Large intestine (tissue), 3 donors: ENCODE results near the gene PGRMC2. TPM values are rescaled to one million over a fixed set of nuclear protein-coding genes. Genes with fewer than 3 reads are reported as not detected.

ENCODE experiments used
- DNase-seq, 2 donors: peaks; one replicate each; pipeline versions ENCODE4 v3.0.0 to v3.0.0-alpha.2; 2013
- H3K27ac ChIP-seq: one replicate; pipeline ENCODE4 v1.5.1; 2013; ENCODE audit warnings: low read length
- H3K27me3 ChIP-seq: 2 replicates; pipeline ENCODE4 v1.6.1; 2013; ENCODE audit warnings: low read length; ENCODE audit not compliant: control insufficient read depth, insufficient read depth
- H3K36me3 ChIP-seq: 2 replicates; pipeline ENCODE4 v1.6.1; 2013; ENCODE audit warnings: low read length; ENCODE audit not compliant: control insufficient read depth, insufficient read depth
- H3K4me1 ChIP-seq: one replicate; pipeline ENCODE4 v1.6.1; 2013; ENCODE audit warnings: low read length; ENCODE audit not compliant: control insufficient read depth, insufficient read depth
- H3K4me3 ChIP-seq: one replicate; pipeline ENCODE4 v1.5.1; 2013; ENCODE audit warnings: low read length
- H3K9me3 ChIP-seq: one replicate; pipeline ENCODE4 v1.6.1; 2013; ENCODE audit warnings: mild to moderate bottlenecking, low read depth, low read length, moderate library complexity; ENCODE audit not compliant: control insufficient read depth
- WGBS: methylation state at CpG from one replicate; pipeline ENCODE4 v1.1.5; 2013; ENCODE audit warnings: low lambda C conversion rate; ENCODE audit not compliant: insufficient coverage; 5-methylcytosine and 5-hydroxymethylcytosine counted together
- polyA plus RNA-seq: library from polyadenylated mRNA; unstranded; fragments of 120-200 nt; gene quantifications from one replicate; pipeline ENCODE4 v1.2.1, GENCODE V29; 2013

Gene PGRMC2
- polyA plus RNA-seq, 1 donor: 126 TPM

- H3K36me3 ChIP-seq: no peaks in the 10 kb centered on the region
- DNase-seq: no peak
- no peaks in the 10 kb centered on the region for H3K9me3 ChIP-seq
- no peaks in the 10 kb centered on the region for H3K27me3 ChIP-seq
- 72% methylated on average over 2 of the region's 2 CpGs for WGBS
- no peaks in the 10 kb centered on the region for H3K4me1 ChIP-seq
- no peak overlapping the region for H3K27ac ChIP-seq
- H3K4me3 ChIP-seq: no peak overlapping the region
Measured at GRCh38 chr4:128322311-128322710, 34.7 kb upstream of the PGRMC2 start.

- Histone ChIP-seq H3K9me3 (no peaks in the 10 kb centered on the region), H3K27me3 (no peaks in the 10 kb centered on the region), H3K4me3 (no peak overlapping the region), H3K4me1 (no peaks in the 10 kb centered on the region), H3K36me3 (no peaks in the 10 kb centered on the region), H3K27ac (no peak overlapping the region)
- 100% methylated on average over 1 of the region's 1 CpG for WGBS
- DNase-seq: no peak
Measured at GRCh38 chr4:128320656-128321055, 33.0 kb upstream of the PGRMC2 start.

- H3K36me3 ChIP-seq: no peaks in the 10 kb centered on the region
- peaks cover 15% of the 10 kb centered on the region for H3K4me1 ChIP-seq
- H3K9me3 ChIP-seq: no peaks in the 10 kb centered on the region
- no peaks in the 10 kb centered on the region for H3K27me3 ChIP-seq
- H3K4me3 ChIP-seq: no peak overlapping the region
- peak overlapping the region; percentile 48 for H3K27ac ChIP-seq
- DNase-seq: peak; percentile 66 to 70
- WGBS: 50% methylated on average over 1 of the region's 2 CpGs
Measured at GRCh38 chr4:128315756-128316520, 28.3 kb upstream of the PGRMC2 start.

DNA sequence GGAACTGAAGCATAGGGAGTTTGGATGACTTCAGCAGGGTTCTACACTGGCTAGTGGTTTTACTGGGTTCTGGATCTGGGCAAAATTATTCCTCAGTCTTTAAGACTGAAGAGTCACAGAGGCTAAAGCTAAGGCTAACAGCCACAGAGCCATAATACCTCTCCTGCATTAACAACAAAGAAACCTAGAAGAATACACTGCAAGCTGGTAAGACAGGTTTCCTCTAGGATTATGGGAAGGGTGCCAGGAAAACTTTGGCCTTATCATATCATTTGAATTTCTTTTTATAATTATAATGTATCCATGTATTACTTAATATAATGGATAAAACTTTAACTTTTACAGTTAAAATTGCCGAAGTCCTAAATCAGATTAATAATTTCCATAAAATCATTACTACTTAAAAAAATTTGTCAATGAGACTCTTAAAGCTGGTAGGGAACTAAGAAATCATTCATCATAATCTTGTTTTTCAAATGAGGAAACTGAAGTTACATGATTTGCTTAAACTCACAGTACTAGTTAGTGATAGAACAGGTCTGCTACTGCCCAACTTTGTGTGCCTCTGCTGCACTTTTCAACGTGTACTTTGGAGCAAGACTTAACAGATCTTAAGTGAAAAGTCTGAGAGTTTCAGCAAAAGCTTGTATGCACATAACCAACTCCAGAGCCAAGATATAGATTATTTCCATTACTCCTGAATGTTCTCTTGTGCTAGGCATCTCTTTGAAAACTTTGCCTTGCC is 24.2 kb upstream of the PGRMC2 start:
- peak overlapping the region; percentile 79 for H3K27ac ChIP-seq
- peak in 1 of 2 donors; percentile 62 for DNase-seq

DNA sequence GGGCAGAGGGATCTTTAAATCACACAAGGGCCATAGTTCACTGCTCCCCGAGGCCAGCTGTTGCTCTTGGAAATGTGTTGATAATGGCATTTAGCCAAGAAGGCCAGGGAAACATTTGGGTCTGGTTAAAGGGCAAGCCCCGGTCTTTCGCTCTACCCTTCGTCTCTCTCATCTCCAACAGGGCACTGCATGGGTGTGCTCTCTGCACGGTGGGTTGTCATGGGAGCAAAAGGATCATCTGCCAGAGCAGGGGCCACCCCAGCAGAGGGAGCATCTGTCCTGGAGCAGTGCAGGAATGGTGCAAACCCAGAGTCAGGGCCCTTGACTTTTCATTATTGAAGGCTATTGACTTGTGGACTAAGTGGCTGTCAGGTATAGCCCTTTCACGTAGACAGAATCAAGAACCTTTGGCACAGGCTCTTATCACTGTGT is 22.7 kb upstream of the PGRMC2 start:
- peak; percentile 60 to 87 for DNase-seq
- Histone ChIP-seq H3K4me3 (no peak overlapping the region), H3K27ac (peak overlapping the region; percentile 79), H3K9me3 (no peaks in the 10 kb centered on the region), H3K4me1 (peaks cover 53% of the 10 kb centered on the region), H3K27me3 (no peaks in the 10 kb centered on the region), H3K36me3 (no peaks in the 10 kb centered on the region)
- no CpG with 5 or more reads among the region's 6 CpGs for WGBS

More for the DNA sequence above, 24.2 kb upstream of the PGRMC2 start:
- no peaks in the 10 kb centered on the region for H3K36me3 ChIP-seq
- no peak overlapping the region for H3K4me3 ChIP-seq
- H3K4me1 ChIP-seq: peaks cover 52% of the 10 kb centered on the region
- no CpG with 5 or more reads among the region's 2 CpGs for WGBS
- H3K9me3 ChIP-seq: no peaks in the 10 kb centered on the region
- H3K27me3 ChIP-seq: no peaks in the 10 kb centered on the region

- Histone ChIP-seq H3K36me3 (no peaks in the 10 kb centered on the region), H3K9me3 (no peaks in the 10 kb centered on the region), H3K27me3 (no peaks in the 10 kb centered on the region), H3K27ac (peak overlapping the region; percentile 79), H3K4me1 (peaks cover 53% of the 10 kb centered on the region), H3K4me3 (no peak overlapping the region)
- DNase-seq: no peak
Measured at GRCh38 chr4:128309585-128309984, 22.0 kb upstream of the PGRMC2 start.

DNA sequence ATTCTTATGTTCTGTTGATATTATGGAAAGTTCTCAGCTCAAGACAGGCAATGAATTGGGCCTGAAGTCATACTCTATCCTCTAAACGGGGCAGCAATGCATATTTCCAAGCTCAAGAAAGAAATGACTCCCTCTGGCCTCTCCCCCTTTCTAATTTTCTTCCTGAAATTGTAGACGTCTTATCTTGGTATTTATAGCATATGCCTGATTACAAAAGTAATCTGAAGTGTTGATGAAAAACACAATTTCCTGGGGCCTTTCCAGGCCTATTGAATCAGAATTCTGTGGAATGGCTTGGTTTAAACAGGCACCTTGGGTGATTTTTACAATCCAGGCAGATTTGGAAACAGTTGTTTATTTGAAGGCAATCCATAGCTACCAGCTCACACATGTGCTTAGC is 21.4 kb upstream of the PGRMC2 start:
- DNase-seq: peak in 1 of 2 donors; percentile 44
- Histone ChIP-seq H3K9me3 (no peaks in the 10 kb centered on the region), H3K36me3 (no peaks in the 10 kb centered on the region), H3K4me3 (no peak overlapping the region), H3K27me3 (no peaks in the 10 kb centered on the region), H3K27ac (peak overlapping the region; percentile 79), H3K4me1 (peaks cover 53% of the 10 kb centered on the region)
- no CpG with 5 or more reads among the region's 2 CpGs for WGBS

DNA sequence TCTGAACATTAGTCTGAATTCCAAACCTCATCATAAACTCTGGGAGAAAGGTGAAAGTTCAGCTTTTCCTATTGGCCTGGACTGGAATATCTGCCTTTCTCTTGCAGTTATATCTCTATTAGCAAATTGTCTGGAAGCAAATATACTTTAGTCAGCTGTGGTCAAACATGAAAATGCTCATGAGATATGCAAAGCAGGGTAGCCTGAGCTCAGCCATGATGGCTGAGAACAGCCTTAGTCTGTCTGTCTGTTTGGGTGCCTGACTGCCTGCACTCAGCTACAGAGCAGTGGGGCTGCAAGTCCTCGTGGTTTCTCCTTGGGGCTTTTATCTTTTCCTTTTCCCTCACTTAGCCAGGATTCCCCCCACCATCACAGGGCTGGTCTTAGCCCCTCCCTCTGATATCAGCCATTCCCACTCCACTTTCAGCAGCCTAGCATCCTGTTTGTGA is 19.5 kb upstream of the PGRMC2 start:
- WGBS: no CpG with 5 or more reads among the region's 1 CpG
- H3K27me3 ChIP-seq: no peaks in the 10 kb centered on the region
- H3K36me3 ChIP-seq: no peaks in the 10 kb centered on the region
- H3K27ac ChIP-seq: peak overlapping the region; percentile 70
- H3K4me3 ChIP-seq: no peak overlapping the region
- no peaks in the 10 kb centered on the region for H3K9me3 ChIP-seq
- peak in 1 of 2 donors; percentile 84 for DNase-seq
- H3K4me1 ChIP-seq: peaks cover 50% of the 10 kb centered on the region

DNA sequence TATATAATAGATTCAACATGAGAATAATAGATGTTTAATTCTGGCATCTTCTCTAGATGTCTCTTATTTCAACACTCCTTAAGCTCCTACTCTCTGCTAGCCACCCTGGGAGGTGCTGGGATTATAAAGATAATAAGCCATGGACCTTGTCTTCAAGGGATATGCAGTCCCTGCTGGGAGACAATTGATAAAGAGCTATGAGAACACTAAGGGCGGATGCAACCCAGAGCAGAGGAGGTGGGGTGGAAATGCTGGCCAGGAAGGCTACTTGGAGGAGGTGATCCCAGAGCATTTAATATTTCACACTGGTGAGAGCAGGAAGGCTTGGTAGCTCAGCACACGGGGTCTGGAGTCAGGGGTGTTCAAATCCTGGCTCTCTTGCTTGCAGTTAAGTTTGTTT is 18.3 kb upstream of the PGRMC2 start:
- WGBS: 43% methylated on average over 1 of the region's 2 CpGs
- Histone ChIP-seq H3K27me3 (no peaks in the 10 kb centered on the region), H3K4me3 (no peak overlapping the region), H3K9me3 (no peaks in the 10 kb centered on the region), H3K4me1 (peaks cover 44% of the 10 kb centered on the region), H3K27ac (no peak overlapping the region), H3K36me3 (no peaks in the 10 kb centered on the region)
- DNase-seq: peak in 1 of 2 donors; percentile 59

DNA sequence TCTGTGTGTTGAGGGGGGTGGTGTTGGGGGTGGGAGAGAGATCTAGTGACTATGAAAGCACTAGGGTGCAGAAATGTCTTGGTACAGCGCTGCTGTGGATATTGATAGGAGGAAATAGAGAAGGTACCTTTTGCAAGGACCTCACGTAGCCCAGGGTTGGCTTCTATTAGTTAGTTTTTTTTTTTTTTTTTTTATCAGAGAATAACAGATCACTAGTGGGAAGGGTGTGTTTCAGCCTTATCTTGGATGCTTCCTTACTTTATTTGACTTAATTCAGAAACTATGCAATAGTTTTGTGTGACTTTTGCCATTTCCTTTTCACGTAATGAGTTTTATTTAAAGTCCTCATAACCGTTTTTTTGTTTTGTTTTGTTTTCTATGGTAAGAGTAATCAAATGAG is 16.4 kb upstream of the PGRMC2 start:
- H3K36me3 ChIP-seq: no peaks in the 10 kb centered on the region
- H3K4me1 ChIP-seq: peaks cover 28% of the 10 kb centered on the region
- WGBS: 94% methylated on average over 2 of the region's 4 CpGs
- H3K4me3 ChIP-seq: no peak overlapping the region
- no peak for DNase-seq
- no peaks in the 10 kb centered on the region for H3K9me3 ChIP-seq
- no peak overlapping the region for H3K27ac ChIP-seq
- no peaks in the 10 kb centered on the region for H3K27me3 ChIP-seq
